ENCODE data around the gene PALD1. TPM values are rescaled to one million over a fixed set of nuclear protein-coding genes. Genes with fewer than 3 reads are reported as not detected.

The PALD1 gene
- polyA plus RNA-seq, 6 donors from 2014 or later, result 0.49 to 1.9 (median 0.65) TPM; not detected in 1

GRCh38 chr10:70541736-70542564, 63.4 kb downstream of the PALD1 start:
- Mint-ChIP-seq H3K4me3 (no peak overlapping the region), H3K27ac (no peak overlapping the region), H3K9me3 (no peaks in the 10 kb centered on the region), H3K27me3 (peaks cover 0 to 6% (median 0%) of the 10 kb centered on the region in 3 donors), H3K4me1 (peaks cover 0 to 12% (median 6%) of the 10 kb centered on the region in 3 donors), H3K36me3 (no peaks in the 10 kb centered on the region)
- ATAC-seq (ENCODE audit: low read depth in 2 of 2) (no peak), DNase-seq (no peak)

DNA sequence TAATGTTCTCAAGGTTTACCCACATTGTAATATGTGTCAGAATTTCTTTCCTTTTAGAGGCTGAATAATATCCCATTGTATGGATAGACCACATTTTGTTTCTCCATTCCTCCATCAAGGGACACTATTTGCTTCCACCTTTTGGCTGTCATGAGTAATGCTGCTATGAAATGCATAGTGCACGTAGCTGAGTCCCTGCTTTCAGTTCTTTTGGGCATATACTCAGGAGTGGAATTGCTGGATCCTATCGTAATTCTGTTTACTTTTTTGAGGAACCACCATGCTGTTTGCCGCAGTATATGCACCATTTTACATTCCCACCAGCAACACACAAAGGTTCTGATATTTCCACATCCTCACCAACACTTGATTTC, 64.0 kb downstream of the PALD1 start:
- Mint-ChIP-seq H3K4me3 (no peak overlapping the region), H3K27me3 (peaks cover 0 to 6% (median 0%) of the 10 kb centered on the region in 3 donors), H3K36me3 (no peaks in the 10 kb centered on the region), H3K27ac (no peak overlapping the region), H3K9me3 (no peaks in the 10 kb centered on the region), H3K4me1 (peaks cover 0 to 12% (median 6%) of the 10 kb centered on the region in 3 donors)
- ATAC-seq (ENCODE audit: low read depth in 2 of 2), result no peak
- DNase-seq, result no peak

- Mint-ChIP-seq H3K9me3 (no peaks in the 10 kb centered on the region), H3K4me1 (peaks cover 0 to 12% (median 6%) of the 10 kb centered on the region in 3 donors), H3K4me3 (no peak overlapping the region), H3K27ac (peak overlapping the region in 3 of 6 donors; percentile 26 to 87 (median 31)), H3K36me3 (no peaks in the 10 kb centered on the region), H3K27me3 (peaks cover 0 to 6% (median 0%) of the 10 kb centered on the region in 3 donors)
- no peak for ATAC-seq (ENCODE audit: low read depth in 2 of 2)
- DNase-seq, result no peak
Observed at GRCh38 chr10:70543911-70544310, 65.3 kb downstream of the PALD1 start.

GRCh38 chr10:70544431-70545340, 66.1 kb downstream of the PALD1 start:
- ATAC-seq (ENCODE audit: low read depth in 2 of 2) (no peak), DNase-seq (no peak)
- H3K27ac Mint-ChIP-seq, result peak overlapping the region in 4 of 6 donors; percentile 26 to 67 (median 48)
- no peaks in the 10 kb centered on the region for H3K36me3 Mint-ChIP-seq
- H3K4me1 Mint-ChIP-seq, result peaks cover 0 to 12% (median 6%) of the 10 kb centered on the region in 3 donors
- H3K9me3 Mint-ChIP-seq, result no peaks in the 10 kb centered on the region
- peak overlapping the region in 1 of 8 donors; percentile 74 for H3K4me3 Mint-ChIP-seq
- H3K27me3 Mint-ChIP-seq, result peaks cover 0 to 6% (median 0%) of the 10 kb centered on the region in 3 donors

DNA sequence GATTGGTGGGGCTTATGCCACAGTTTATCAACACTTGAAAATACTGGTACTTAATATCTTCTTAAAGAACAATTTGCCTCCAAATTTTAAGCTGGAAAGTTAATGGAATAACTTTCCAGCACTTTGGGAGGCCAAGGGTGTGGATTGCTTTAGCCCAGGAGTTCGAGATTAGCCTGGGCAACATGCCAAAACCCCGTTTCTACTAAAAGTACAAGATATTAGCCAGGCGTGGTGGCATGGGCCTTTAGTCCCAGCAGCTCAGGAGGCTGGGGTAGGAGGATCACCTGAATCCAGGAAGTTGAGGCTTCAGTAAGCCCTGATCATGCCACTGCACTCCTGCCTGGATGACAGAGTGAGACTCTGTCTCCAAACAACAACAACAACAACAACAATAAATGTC, 68.0 kb downstream of the PALD1 start:
- Mint-ChIP-seq H3K36me3 (no peaks in the 10 kb centered on the region), H3K9me3 (no peaks in the 10 kb centered on the region), H3K4me3 (no peak overlapping the region), H3K27ac (no peak overlapping the region), H3K4me1 (peaks cover 0 to 6% (median 6%) of the 10 kb centered on the region in 3 donors), H3K27me3 (peaks cover 0 to 6% (median 0%) of the 10 kb centered on the region in 3 donors)
- no peak for DNase-seq
- ATAC-seq (ENCODE audit: low read depth in 2 of 2), result no peak

- no peak overlapping the region for H3K27ac Mint-ChIP-seq
- peak overlapping the region in 1 of 8 donors; percentile 29 for H3K4me3 Mint-ChIP-seq
- H3K36me3 Mint-ChIP-seq, result peaks cover 0 to 13% of the 10 kb centered on the region in 2 donors
- H3K9me3 Mint-ChIP-seq, result no peaks in the 10 kb centered on the region
- DNase-seq (no peak), ATAC-seq (ENCODE audit: low read depth in 2 of 2) (no peak)
- H3K4me1 Mint-ChIP-seq, result no peaks in the 10 kb centered on the region
- no peaks in the 10 kb centered on the region for H3K27me3 Mint-ChIP-seq
Observed at GRCh38 chr10:70549351-70549961, 70.9 kb downstream of the PALD1 start.

DNA sequence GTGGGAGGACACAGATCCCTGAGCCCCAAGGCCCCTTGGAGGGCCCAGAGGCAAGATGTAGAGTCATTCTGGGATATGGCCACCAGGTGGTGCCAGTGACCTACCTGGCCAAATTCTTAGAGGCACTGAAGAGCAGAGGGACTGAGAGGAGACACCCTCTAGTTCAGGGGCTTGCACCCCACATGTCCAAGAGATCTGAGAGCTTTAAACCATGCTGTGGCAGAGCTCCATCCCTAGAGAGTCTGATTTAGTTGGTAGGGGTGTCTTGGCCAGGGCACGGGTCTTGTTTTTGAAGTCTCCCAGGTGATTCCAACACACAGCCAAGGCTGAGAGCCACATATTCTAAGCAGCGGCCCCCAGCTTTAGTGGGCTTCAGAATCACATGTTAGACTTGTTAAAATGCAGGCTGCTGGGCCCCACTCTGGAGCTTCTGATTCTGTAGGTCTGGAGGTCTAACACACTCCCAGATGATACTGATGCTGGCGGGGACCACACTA, 71.4 kb downstream of the PALD1 start:
- no peaks in the 10 kb centered on the region for H3K9me3 Mint-ChIP-seq

GRCh38 chr10:70550459-70550858, 71.9 kb downstream of the PALD1 start:
- ATAC-seq (ENCODE audit: low read depth in 2 of 2) (no peak), DNase-seq (no peak)
- H3K9me3 Mint-ChIP-seq, result no peaks in the 10 kb centered on the region
- H3K36me3 Mint-ChIP-seq, result peaks cover 0 to 13% of the 10 kb centered on the region in 2 donors
- no peaks in the 10 kb centered on the region for H3K27me3 Mint-ChIP-seq
- no peak overlapping the region for H3K27ac Mint-ChIP-seq
- no peaks in the 10 kb centered on the region for H3K4me1 Mint-ChIP-seq
- H3K4me3 Mint-ChIP-seq, result no peak overlapping the region

More for the DNA sequence above, 71.4 kb downstream of the PALD1 start:
- H3K4me1 Mint-ChIP-seq, result no peaks in the 10 kb centered on the region
- peak overlapping the region in 1 of 8 donors; percentile 29 for H3K4me3 Mint-ChIP-seq
- H3K27me3 Mint-ChIP-seq, result no peaks in the 10 kb centered on the region
- H3K27ac Mint-ChIP-seq, result no peak overlapping the region
- ATAC-seq (ENCODE audit: low read depth in 2 of 2) (peak; percentile 54 to 60), DNase-seq (peak; percentile 44)
- peaks cover 0 to 13% of the 10 kb centered on the region in 2 donors for H3K36me3 Mint-ChIP-seq

DNA sequence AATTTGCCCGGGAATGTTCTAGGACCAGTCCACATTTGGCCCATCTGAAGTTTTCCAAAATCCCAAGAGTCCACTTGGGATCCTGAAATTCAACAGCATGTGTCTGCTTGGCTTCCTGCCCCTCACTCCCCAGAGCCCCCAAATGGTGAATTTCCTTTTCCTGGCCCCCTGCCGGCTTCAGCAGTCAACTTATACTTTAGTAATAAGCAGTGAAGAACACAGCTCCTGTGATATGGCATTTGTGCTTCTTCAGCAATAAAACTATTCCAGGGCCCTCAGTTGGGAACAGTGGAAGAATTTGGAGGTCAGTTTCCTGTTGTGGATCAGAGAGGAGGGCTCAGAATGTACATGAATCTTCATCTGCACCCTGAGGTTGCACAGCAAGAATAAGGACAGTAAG, 72.9 kb downstream of the PALD1 start:
- DNase-seq (no peak), ATAC-seq (ENCODE audit: low read depth in 2 of 2) (no peak)
- Mint-ChIP-seq H3K4me1 (no peaks in the 10 kb centered on the region), H3K4me3 (no peak overlapping the region), H3K27ac (no peak overlapping the region), H3K9me3 (no peaks in the 10 kb centered on the region), H3K36me3 (peaks cover 0 to 13% of the 10 kb centered on the region in 2 donors), H3K27me3 (no peaks in the 10 kb centered on the region)

- ATAC-seq (ENCODE audit: low read depth in 2 of 2), result no peak
- Mint-ChIP-seq H3K27me3 (no peaks in the 10 kb centered on the region), H3K9me3 (no peaks in the 10 kb centered on the region), H3K4me3 (no peak overlapping the region), H3K36me3 (peaks cover 0 to 13% of the 10 kb centered on the region in 2 donors), H3K27ac (no peak overlapping the region), H3K4me1 (no peaks in the 10 kb centered on the region)
- DNase-seq, result no peak
Observed at GRCh38 chr10:70551971-70552422, 73.4 kb downstream of the PALD1 start.

GRCh38 chr10:70552586-70552985, 74.0 kb downstream of the PALD1 start:
- H3K27ac Mint-ChIP-seq, result no peak overlapping the region
- no peaks in the 10 kb centered on the region for H3K4me1 Mint-ChIP-seq
- no peak for ATAC-seq (ENCODE audit: low read depth in 2 of 2)
- DNase-seq, result no peak
- no peak overlapping the region for H3K4me3 Mint-ChIP-seq
- no peaks in the 10 kb centered on the region for H3K27me3 Mint-ChIP-seq
- no peaks in the 10 kb centered on the region for H3K9me3 Mint-ChIP-seq
- H3K36me3 Mint-ChIP-seq, result peaks cover 0 to 13% of the 10 kb centered on the region in 2 donors

DNA sequence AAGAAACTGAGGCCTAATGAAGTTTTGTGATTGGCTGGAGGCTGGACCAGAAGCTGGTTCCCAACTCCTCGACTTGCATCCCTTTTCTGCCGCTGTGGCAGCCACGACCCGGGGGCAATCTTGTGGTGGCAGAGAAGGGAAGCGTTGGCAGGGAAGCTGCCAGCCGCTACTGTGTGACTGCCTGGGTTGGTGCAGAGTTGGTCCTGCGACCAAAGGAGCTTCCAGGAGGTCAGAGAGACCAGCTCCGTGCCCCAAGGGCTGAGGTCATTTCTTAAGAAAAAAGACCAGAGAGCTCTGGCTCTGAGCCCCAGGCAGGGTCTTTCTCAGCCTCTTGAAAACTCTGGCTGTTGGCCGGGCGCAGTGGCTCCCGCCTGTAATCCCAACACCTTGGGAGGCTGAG, 76.8 kb downstream of the PALD1 start:
- ATAC-seq (ENCODE audit: low read depth in 2 of 2) (no peak), DNase-seq (no peak)
- Mint-ChIP-seq H3K4me1 (peaks cover 11 to 20% (median 15%) of the 10 kb centered on the region in 3 donors), H3K9me3 (no peaks in the 10 kb centered on the region), H3K27me3 (peaks cover 0 to 5% (median 0%) of the 10 kb centered on the region in 3 donors), H3K36me3 (peaks cover 0 to 13% of the 10 kb centered on the region in 2 donors), H3K27ac (no peak overlapping the region), H3K4me3 (no peak overlapping the region)
